ENCODE measurements around the gene EPB41L4A.

DNA sequence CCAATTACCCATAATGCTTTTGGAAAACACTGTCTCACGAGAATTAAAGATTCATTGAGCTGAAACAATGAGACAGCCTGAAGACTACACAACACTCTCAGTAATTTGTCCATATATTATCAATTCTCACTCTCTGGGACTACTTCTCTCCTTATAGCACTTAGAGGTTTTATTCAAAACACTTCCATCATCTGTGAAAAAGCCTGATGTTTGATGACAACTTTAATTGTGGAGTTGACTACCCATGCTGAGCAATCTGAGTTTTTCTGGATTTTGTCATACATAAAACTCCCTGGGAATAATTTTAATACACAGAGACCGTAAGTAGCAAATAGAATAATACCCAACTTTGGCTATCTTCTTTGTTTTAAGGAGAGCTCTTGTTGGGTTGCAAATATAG lies 305.5 kb downstream of the EPB41L4A start:
- TF ChIP-seq POLR2A (IDR thresholded peaks at IDR 0.05) = no peak
- TF ChIP-seq, protein P1, sequence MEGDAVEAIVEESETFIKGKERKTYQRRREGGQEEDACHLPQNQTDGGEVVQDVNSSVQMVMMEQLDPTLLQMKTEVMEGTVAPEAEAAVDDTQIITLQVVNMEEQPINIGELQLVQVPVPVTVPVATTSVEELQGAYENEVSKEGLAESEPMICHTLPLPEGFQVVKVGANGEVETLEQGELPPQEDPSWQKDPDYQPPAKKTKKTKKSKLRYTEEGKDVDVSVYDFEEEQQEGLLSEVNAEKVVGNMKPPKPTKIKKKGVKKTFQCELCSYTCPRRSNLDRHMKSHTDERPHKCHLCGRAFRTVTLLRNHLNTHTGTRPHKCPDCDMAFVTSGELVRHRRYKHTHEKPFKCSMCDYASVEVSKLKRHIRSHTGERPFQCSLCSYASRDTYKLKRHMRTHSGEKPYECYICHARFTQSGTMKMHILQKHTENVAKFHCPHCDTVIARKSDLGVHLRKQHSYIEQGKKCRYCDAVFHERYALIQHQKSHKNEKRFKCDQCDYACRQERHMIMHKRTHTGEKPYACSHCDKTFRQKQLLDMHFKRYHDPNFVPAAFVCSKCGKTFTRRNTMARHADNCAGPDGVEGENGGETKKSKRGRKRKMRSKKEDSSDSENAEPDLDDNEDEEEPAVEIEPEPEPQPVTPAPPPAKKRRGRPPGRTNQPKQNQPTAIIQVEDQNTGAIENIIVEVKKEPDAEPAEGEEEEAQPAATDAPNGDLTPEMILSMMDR (IDR thresholded peaks at IDR 0.05) = no peak

Data from breast epithelium (tissue), 3 donors.